DOHH2 (cell line): ENCODE results near the gene ATP5PB.

ENCODE experiments used
- H3F3A ChIP-seq: fragments of 200-600 bp; sonication (generic), shearing (Covaris generic); 2 replicates; pipeline ENCODE4 v1.6.0; 2016; ENCODE audit warnings: antibody characterized with exemption, mild to moderate bottlenecking; ENCODE audit not compliant: control insufficient read depth, insufficient read depth
- H3K27ac ChIP-seq: fragments of 200-600 bp; sonication (generic); 2 replicates; pipeline ENCODE4 v1.5.1; 2014; ENCODE audit warnings: low read depth, mild to moderate bottlenecking, low read length, moderate library complexity
- H3K27me3 ChIP-seq: fragments of 200-600 bp; sonication (generic); 2 replicates; pipeline ENCODE4 v1.6.1; 2014; ENCODE audit warnings: mild to moderate bottlenecking, low read length, mixed read lengths; ENCODE audit not compliant: control insufficient read depth
- H3K36me3 ChIP-seq: fragments of 200-600 bp; sonication (generic); 2 replicates; pipeline ENCODE4 v1.6.1; 2014; ENCODE audit warnings: mild to moderate bottlenecking, low read length, moderate library complexity, mixed read lengths; ENCODE audit not compliant: control insufficient read depth
- H3K4me1 ChIP-seq: fragments of 200-600 bp; sonication (generic); 2 replicates; pipeline ENCODE4 v1.6.1; 2014; ENCODE audit warnings: mild to moderate bottlenecking, low read length, mixed read lengths; ENCODE audit not compliant: control insufficient read depth
- H3K4me2 ChIP-seq: fragments of 200-600 bp; sonication (generic); 2 replicates; pipeline ENCODE4 v1.6.0; 2014; ENCODE audit warnings: mild to moderate bottlenecking, low read length, moderate library complexity
- H3K4me3 ChIP-seq: fragments of 200-600 bp; sonication (generic); 2 replicates; pipeline ENCODE4 v1.5.1; 2014; ENCODE audit warnings: mild to moderate bottlenecking, low read length, mixed read lengths
- H3K79me2 ChIP-seq: fragments of 200-600 bp; sonication (generic); 2 replicates; pipeline ENCODE4 v1.6.1; 2014; ENCODE audit warnings: mild to moderate bottlenecking, low read length, mixed read lengths; ENCODE audit not compliant: control insufficient read depth
- H3K9me2 ChIP-seq: fragments of 200-600 bp; sonication (generic); replicated peaks from 2 replicates; pipeline ENCODE4 v1.6.1; 2014; ENCODE audit warnings: mild to moderate bottlenecking, low read length, mixed read lengths; ENCODE audit not compliant: control insufficient read depth
- H3K9me3 ChIP-seq: fragments of 200-600 bp; sonication (generic); 2 replicates; pipeline ENCODE4 v1.6.1; 2014; ENCODE audit warnings: antibody characterized with exemption, low read length, mixed read lengths; ENCODE audit not compliant: control insufficient read depth, insufficient read depth
- H4K20me1 ChIP-seq: fragments of 200-600 bp; sonication (generic); 2 replicates; pipeline ENCODE4 v1.6.0; 2014; ENCODE audit warnings: low read depth, mild to moderate bottlenecking, antibody characterized with exemption, low read length, moderate library complexity; ENCODE audit not compliant: control insufficient read depth, insufficient read depth
- EZH2phosphoT487 ChIP-seq: fragments of 200-600 bp; sonication (generic); IDR thresholded peaks from 2 replicates; pipeline ENCODE4 v1.6.1; 2017; ENCODE audit warnings: borderline replicate concordance, mild to moderate bottlenecking, antibody characterized with exemption, low read length, moderate library complexity, mixed read lengths
- TF ChIP-seq, protein P1 (sequence below): fragments of 200-600 bp; sonication (generic); IDR thresholded peaks from one replicate; pipeline ENCODE4 v1.5.1; 2014; ENCODE audit warnings: antibody characterized with exemption, mild to moderate bottlenecking, low read depth, low read length; ENCODE audit not compliant: poor library complexity, severe bottlenecking

The ATP5PB gene

GRCh38 chr1:111454859-111455641 lies 5.8 kb downstream of the ATP5PB start:
- H3K4me2 ChIP-seq: no peak overlapping the region
- H3K4me1 ChIP-seq: peaks cover 31% of the 10 kb centered on the region
- peaks cover 10% of the 10 kb centered on the region; the same call in 1 of the 2 replicates for H4K20me1 ChIP-seq
- H3F3A ChIP-seq: no peaks in the 10 kb centered on the region
- H3K27ac ChIP-seq: no peak overlapping the region
- no peaks in the 10 kb centered on the region for H3K9me2 ChIP-seq
- H3K36me3 ChIP-seq: peaks cover 96% of the 10 kb centered on the region
- TF ChIP-seq EZH2phosphoT487: no peak
- TF ChIP-seq, protein P1, sequence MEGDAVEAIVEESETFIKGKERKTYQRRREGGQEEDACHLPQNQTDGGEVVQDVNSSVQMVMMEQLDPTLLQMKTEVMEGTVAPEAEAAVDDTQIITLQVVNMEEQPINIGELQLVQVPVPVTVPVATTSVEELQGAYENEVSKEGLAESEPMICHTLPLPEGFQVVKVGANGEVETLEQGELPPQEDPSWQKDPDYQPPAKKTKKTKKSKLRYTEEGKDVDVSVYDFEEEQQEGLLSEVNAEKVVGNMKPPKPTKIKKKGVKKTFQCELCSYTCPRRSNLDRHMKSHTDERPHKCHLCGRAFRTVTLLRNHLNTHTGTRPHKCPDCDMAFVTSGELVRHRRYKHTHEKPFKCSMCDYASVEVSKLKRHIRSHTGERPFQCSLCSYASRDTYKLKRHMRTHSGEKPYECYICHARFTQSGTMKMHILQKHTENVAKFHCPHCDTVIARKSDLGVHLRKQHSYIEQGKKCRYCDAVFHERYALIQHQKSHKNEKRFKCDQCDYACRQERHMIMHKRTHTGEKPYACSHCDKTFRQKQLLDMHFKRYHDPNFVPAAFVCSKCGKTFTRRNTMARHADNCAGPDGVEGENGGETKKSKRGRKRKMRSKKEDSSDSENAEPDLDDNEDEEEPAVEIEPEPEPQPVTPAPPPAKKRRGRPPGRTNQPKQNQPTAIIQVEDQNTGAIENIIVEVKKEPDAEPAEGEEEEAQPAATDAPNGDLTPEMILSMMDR: no peak
- no peak overlapping the region for H3K4me3 ChIP-seq
- peaks cover 66% of the 10 kb centered on the region for H3K79me2 ChIP-seq
- no peaks in the 10 kb centered on the region for H3K27me3 ChIP-seq
- H3K9me3 ChIP-seq: no peaks in the 10 kb centered on the region

DNA sequence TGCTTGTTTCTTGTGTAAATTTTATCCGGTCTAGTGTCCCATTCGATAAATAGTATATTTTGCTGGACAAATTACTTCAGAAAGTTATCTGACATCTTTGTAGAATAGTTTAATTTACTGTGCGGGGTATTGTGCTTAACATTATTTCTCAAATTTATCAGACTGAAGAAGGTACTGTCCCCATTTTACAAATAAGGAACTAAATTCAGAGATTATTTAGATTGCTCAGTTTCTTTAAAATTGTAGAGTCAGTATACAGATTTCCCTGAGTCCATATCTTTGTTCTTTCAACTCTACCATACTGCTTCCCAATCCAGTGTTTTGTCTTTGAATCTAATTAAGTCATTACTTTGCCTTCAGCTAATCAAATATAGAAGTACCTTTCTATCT lies 6.4 kb downstream of the ATP5PB start:
- H3F3A ChIP-seq: no peaks in the 10 kb centered on the region
- H3K4me3 ChIP-seq: no peak overlapping the region
- TF ChIP-seq, protein P1: no peak
- TF ChIP-seq EZH2phosphoT487: no peak
- no peak overlapping the region for H3K27ac ChIP-seq
- H4K20me1 ChIP-seq: peaks cover 10% of the 10 kb centered on the region; the same call in 1 of the 2 replicates
- peaks cover 25% of the 10 kb centered on the region for H3K4me1 ChIP-seq
- H3K4me2 ChIP-seq: no peak overlapping the region
- H3K9me3 ChIP-seq: no peaks in the 10 kb centered on the region
- no peaks in the 10 kb centered on the region for H3K27me3 ChIP-seq
- no peaks in the 10 kb centered on the region for H3K9me2 ChIP-seq
- H3K36me3 ChIP-seq: peaks cover 94% of the 10 kb centered on the region
- H3K79me2 ChIP-seq: peaks cover 60% of the 10 kb centered on the region

GRCh38 chr1:111461765-111462164 lies 12.5 kb downstream of the ATP5PB start:
- H4K20me1 ChIP-seq: peaks cover 4% of the 10 kb centered on the region; the same call in 1 of the 2 replicates

More at GRCh38 chr1:111461765-111462164, 12.5 kb downstream of the ATP5PB start:
- Histone ChIP-seq H3K79me2 (0 out of 2 replicates have a peak, but pooled peaks cover 3% of the 10 kb centered on the region), H3K4me2 (no peak overlapping the region), H3K27ac (no peak overlapping the region), H3K27me3 (no peaks in the 10 kb centered on the region), H3K9me3 (no peaks in the 10 kb centered on the region), H3K4me3 (no peak overlapping the region), H3K9me2 (no peaks in the 10 kb centered on the region), H3K36me3 (peaks cover 57% of the 10 kb centered on the region), H3F3A (0 out of 2 replicates have a peak, but pooled peaks cover 3% of the 10 kb centered on the region), H3K4me1 (no peaks in the 10 kb centered on the region)
- TF ChIP-seq, protein P1: no peak
- TF ChIP-seq EZH2phosphoT487: no peak
